Naive B cell (primary cell): ENCODE measurements around the gene SMAD4. TPM values are rescaled to one million over a fixed set of nuclear protein-coding genes. Genes with fewer than 3 reads are reported as not detected.
A peak's percentile ranks its signal among the peaks of the same experiment; 100 is the strongest.

ENCODE experiments used
- ATAC-seq, 2 donors: fragments of 150-1000 bp; cut with Tn5 transposase; 2 replicates each; pipeline ENCODE4 v1.10.0; 2021; ENCODE audit warnings: low read depth in 2 of 2, mild to moderate bottlenecking in 2 of 2, moderate library complexity in 2 of 2
- DNase-seq: peaks from one replicate; pipeline ENCODE4 v3.0.0; 2022
- H3K27ac Mint-ChIP-seq, 6 donors: one replicate each; pipeline ENCODE4 v1.8.0; 2020 to 2022; ENCODE audit warnings: mild to moderate bottlenecking in 6 of 6, mixed read lengths in 6 of 6, moderate library complexity in 5 of 6, inconsistent platforms in 2 of 6
- H3K27me3 Mint-ChIP-seq, 3 donors: one replicate each; pipeline ENCODE4 v1.8.0; 2021 to 2022; ENCODE audit warnings: mixed read lengths in 3 of 3, mild to moderate bottlenecking in 1 of 3
- H3K36me3 Mint-ChIP-seq, 2 donors: one replicate each; pipeline ENCODE4 v1.8.0; 2020 to 2022; ENCODE audit warnings: mixed read lengths in 2 of 2, inconsistent platforms in 1 of 2, mild to moderate bottlenecking in 1 of 2
- H3K4me1 Mint-ChIP-seq, 3 donors: one replicate each; pipeline ENCODE4 v1.8.0; 2020 to 2022; ENCODE audit warnings: mixed read lengths in 3 of 3, inconsistent platforms in 1 of 3, mild to moderate bottlenecking in 1 of 3, moderate library complexity in 1 of 3
- H3K4me3 Mint-ChIP-seq, 8 donors: one replicate each; pipeline ENCODE4 v1.8.0; 2020 to 2022; ENCODE audit warnings: mild to moderate bottlenecking in 8 of 8, mixed read lengths in 8 of 8, moderate library complexity in 8 of 8, inconsistent platforms in 2 of 8
- H3K9me3 Mint-ChIP-seq, 7 donors: one replicate each; pipeline ENCODE4 v1.8.0; 2020 to 2022; ENCODE audit warnings: mixed read lengths in 7 of 7, mild to moderate bottlenecking in 5 of 7, inconsistent platforms in 2 of 7, moderate library complexity in 1 of 7
- polyA plus RNA-seq, 6 donors: library from polyadenylated mRNA; unstranded; fragments of 300-500 nt; fragmentation: Illumina TruSeq; gene quantifications; one replicate each; pipeline ENCODE4 v1.2.3, GENCODE V29; 2021; ENCODE audit warnings: low read depth in 6 of 6

SMAD4 gene
- polyA plus RNA-seq, 6 donors from 2014 or later: 11.8 to 104 (median 76.7) TPM

- Mint-ChIP-seq H3K27ac (peak overlapping the region in 2 of 6 donors; percentile 22 to 37), H3K4me1 (peaks cover 0 to 3% (median 0%) of the 10 kb centered on the region in 3 donors)
- ATAC-seq: no peak
Measured at GRCh38 chr18:51132256-51132935, 102.4 kb downstream of the SMAD4 start.

GRCh38 chr18:51133580-51134160 lies 103.7 kb downstream of the SMAD4 start:
- H3K36me3 Mint-ChIP-seq: no peaks in the 10 kb centered on the region
- DNase-seq: no peak
- ATAC-seq: no peak
- no peak overlapping the region for H3K27ac Mint-ChIP-seq
- no peaks in the 10 kb centered on the region for H3K9me3 Mint-ChIP-seq
- peaks cover 0 to 3% (median 0%) of the 10 kb centered on the region in 3 donors for H3K4me1 Mint-ChIP-seq
- H3K4me3 Mint-ChIP-seq: no peak overlapping the region
- no peaks in the 10 kb centered on the region for H3K27me3 Mint-ChIP-seq

More at GRCh38 chr18:51132256-51132935, 102.4 kb downstream of the SMAD4 start:
- H3K36me3 Mint-ChIP-seq: no peaks in the 10 kb centered on the region
- no peak overlapping the region for H3K4me3 Mint-ChIP-seq
- H3K9me3 Mint-ChIP-seq: no peaks in the 10 kb centered on the region
- no peaks in the 10 kb centered on the region for H3K27me3 Mint-ChIP-seq
- DNase-seq: no peak

Other genes starting within 250 kb of the SMAD4 start
- under 1 TPM in 1 of 6 donors, not detected in 5; 0.16 TPM for gene MRO, start 210.2 kb upstream of the SMAD4 start, polyA plus RNA-seq
- gene ME2, start 151.1 kb upstream of the SMAD4 start, polyA plus RNA-seq: 10 to 100 TPM; 50.3 to 62.4 (median 57.8) TPM
- 10 to 100 TPM; 15.7 to 21.8 (median 19.4) TPM for gene ELAC1, start 62.2 kb upstream of the SMAD4 start, polyA plus RNA-seq
- gene MEX3C, start 167.5 kb downstream of the SMAD4 start, polyA plus RNA-seq: 10 to 100 TPM in 2 of 6 donors, 1 to 10 TPM in 4; 6.6 to 13.4 (median 8.7) TPM